MCF 10A (cell line): ENCODE measurements around the gene BMP10. TPM values are rescaled to one million over a fixed set of nuclear protein-coding genes. Genes with fewer than 3 reads are reported as not detected.

Experiments
- BruUV-seq: library from RNA; stranded (reverse); fragments of 400-500 nt; replicated peaks from 2 replicates; lab custom pipeline; 2021; lab: Mats Ljungman, UMichigan
- CTCF ChIA-PET: fragments of 300-600 bp; sonication (Branson Sonifier 250); formaldehyde crosslinking; extraction: SDS; loops from one replicate; lab custom pipeline; 2021; ENCODE audit warnings: antibody characterized with exemption, inconsistent platforms; lab: Yijun Ruan, JAX
- POLR2A ChIA-PET: fragments of 300-600, 350-650 bp; sonication (Branson Sonifier 250); formaldehyde crosslinking; extraction: SDS; loops from one replicate; lab custom pipeline; 2020; ENCODE audit warnings: antibody characterized with exemption, inconsistent platforms; lab: Yijun Ruan, JAX
- DNase-seq: peaks from one replicate; pipeline ENCODE4 v3.0.0-alpha.2; 2018; ENCODE audit not compliant: unreplicated experiment
- H3K27ac Mint-ChIP-seq: one replicate; pipeline ENCODE4 v1.8.0; 2022; ENCODE audit warnings: mild to moderate bottlenecking, low read depth, mixed read lengths; ENCODE audit not compliant: unreplicated experiment
- H3K27me3 Mint-ChIP-seq: one replicate; pipeline ENCODE4 v1.8.0; 2022; ENCODE audit warnings: mixed read lengths; ENCODE audit not compliant: insufficient read depth, unreplicated experiment
- H3K36me3 Mint-ChIP-seq: one replicate; pipeline ENCODE4 v1.8.0; 2022; ENCODE audit warnings: mild to moderate bottlenecking, moderate library complexity, mixed read lengths; ENCODE audit not compliant: insufficient read depth, unreplicated experiment
- H3K4me1 Mint-ChIP-seq: one replicate; pipeline ENCODE4 v1.8.0; 2022; ENCODE audit warnings: mixed read lengths; ENCODE audit not compliant: insufficient read depth, unreplicated experiment
- H3K4me3 Mint-ChIP-seq: one replicate; pipeline ENCODE4 v1.8.0; 2022; ENCODE audit warnings: mild to moderate bottlenecking, moderate library complexity, mixed read lengths; ENCODE audit not compliant: unreplicated experiment
- H3K9me3 Mint-ChIP-seq: one replicate; pipeline ENCODE4 v1.8.0; 2022; ENCODE audit warnings: mixed read lengths; ENCODE audit not compliant: unreplicated experiment
- intact Hi-C: fragments of 100-400 bp; cut with micrococcal nuclease; formaldehyde crosslinking; loops from 2 replicates; pipeline ENCODE4 v1.14.1; 2022
- total RNA-seq: library from RNA; stranded (reverse); gene quantifications from 2 replicates; pipeline ENCODE4 v1.2.3, GENCODE V29; 2022
- TF ChIP-seq, protein P1 (sequence below): fragments of 200-600 bp; IDR thresholded peaks from one replicate; pipeline ENCODE4 v1.8.0; 2022; ENCODE audit warnings: antibody characterized with exemption, mild to moderate bottlenecking; ENCODE audit not compliant: unreplicated experiment

BMP10 gene
- total RNA-seq, 1 experiment from 2014 or later: not detected

GRCh38 chr2:68853915-68854314 is 17.3 kb downstream of the BMP10 start:
- Mint-ChIP-seq H3K36me3 (no peaks in the 10 kb centered on the region), H3K27ac (no peak overlapping the region), H3K4me1 (no peaks in the 10 kb centered on the region), H3K27me3 (peaks cover 33% of the 10 kb centered on the region), H3K9me3 (no peaks in the 10 kb centered on the region), H3K4me3 (no peak overlapping the region)
- DNase-seq: no peak
- intact Hi-C loops: no loop called here
- no TSS peak for BruUV-seq
- ChIA-PET POLR2A (no interaction called here), CTCF (interaction anchor here (1.4 kb wide), 1 partner anchor 12 kb away, joined by 6 read pairs; no protein-coding TSS in a partner anchor)
- TF ChIP-seq, protein P1, sequence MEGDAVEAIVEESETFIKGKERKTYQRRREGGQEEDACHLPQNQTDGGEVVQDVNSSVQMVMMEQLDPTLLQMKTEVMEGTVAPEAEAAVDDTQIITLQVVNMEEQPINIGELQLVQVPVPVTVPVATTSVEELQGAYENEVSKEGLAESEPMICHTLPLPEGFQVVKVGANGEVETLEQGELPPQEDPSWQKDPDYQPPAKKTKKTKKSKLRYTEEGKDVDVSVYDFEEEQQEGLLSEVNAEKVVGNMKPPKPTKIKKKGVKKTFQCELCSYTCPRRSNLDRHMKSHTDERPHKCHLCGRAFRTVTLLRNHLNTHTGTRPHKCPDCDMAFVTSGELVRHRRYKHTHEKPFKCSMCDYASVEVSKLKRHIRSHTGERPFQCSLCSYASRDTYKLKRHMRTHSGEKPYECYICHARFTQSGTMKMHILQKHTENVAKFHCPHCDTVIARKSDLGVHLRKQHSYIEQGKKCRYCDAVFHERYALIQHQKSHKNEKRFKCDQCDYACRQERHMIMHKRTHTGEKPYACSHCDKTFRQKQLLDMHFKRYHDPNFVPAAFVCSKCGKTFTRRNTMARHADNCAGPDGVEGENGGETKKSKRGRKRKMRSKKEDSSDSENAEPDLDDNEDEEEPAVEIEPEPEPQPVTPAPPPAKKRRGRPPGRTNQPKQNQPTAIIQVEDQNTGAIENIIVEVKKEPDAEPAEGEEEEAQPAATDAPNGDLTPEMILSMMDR: no peak

DNA sequence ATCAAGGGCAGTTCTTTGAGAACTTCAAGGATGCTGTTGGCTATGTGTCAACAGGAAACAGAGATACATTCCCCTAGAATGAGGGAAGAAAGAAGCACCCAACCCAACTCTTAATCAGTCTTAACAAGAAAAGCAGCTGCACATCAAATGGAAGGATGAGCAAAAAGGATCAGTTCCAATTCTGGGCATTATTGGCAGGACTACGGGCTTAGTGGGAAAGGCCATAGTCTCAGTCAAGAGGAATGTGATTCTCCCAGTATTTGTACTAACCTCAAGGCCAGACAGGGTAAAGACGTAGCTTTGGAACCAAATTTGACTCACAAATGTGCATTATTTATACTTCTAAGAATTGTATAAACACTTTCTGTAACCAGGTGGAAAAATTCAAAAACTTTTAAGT is 18.2 kb downstream of the BMP10 start:
- ChIA-PET CTCF (interaction anchor here (0.8 to 1.4 kb wide), 2 partner anchors 12 to 101 kb away, joined by 3 to 6 read pairs; no protein-coding TSS in a partner anchor), POLR2A (no interaction called here)
- Mint-ChIP-seq H3K9me3 (no peaks in the 10 kb centered on the region), H3K4me1 (no peaks in the 10 kb centered on the region), H3K36me3 (no peaks in the 10 kb centered on the region), H3K4me3 (no peak overlapping the region), H3K27ac (no peak overlapping the region), H3K27me3 (peaks cover 32% of the 10 kb centered on the region)
- no TSS peak for BruUV-seq
- TF ChIP-seq, protein P1: no peak
- no peak for DNase-seq
- intact Hi-C loops: no loop called here

- intact Hi-C loops: no loop called here
Measured at GRCh38 chr2:68850524-68850923, 20.7 kb downstream of the BMP10 start.

GRCh38 chr2:68849579-68850030 is 21.6 kb downstream of the BMP10 start:
- no peaks in the 10 kb centered on the region for H3K4me1 Mint-ChIP-seq
- no peak overlapping the region for H3K27ac Mint-ChIP-seq
- no peaks in the 10 kb centered on the region for H3K9me3 Mint-ChIP-seq
- BruUV-seq: no TSS peak
- peaks cover 24% of the 10 kb centered on the region for H3K27me3 Mint-ChIP-seq
- intact Hi-C loops: no loop called here
- POLR2A ChIA-PET: interaction anchor here (0.7 to 2.3 kb wide), 2 partner anchors 9 to 18 kb away, joined by 3 to 7 read pairs; no protein-coding TSS in a partner anchor
- TF ChIP-seq, protein P1: no peak
- H3K36me3 Mint-ChIP-seq: no peaks in the 10 kb centered on the region
- no peak for DNase-seq
- H3K4me3 Mint-ChIP-seq: no peak overlapping the region
- CTCF ChIA-PET: interaction anchor here (0.5 to 2.1 kb wide), 5 partner anchors 11 to 120 kb away, joined by 3 to 12 read pairs (median 3); no protein-coding TSS in a partner anchor

More at GRCh38 chr2:68850524-68850923, 20.7 kb downstream of the BMP10 start:
- Mint-ChIP-seq H3K27me3 (peaks cover 24% of the 10 kb centered on the region), H3K4me3 (no peak overlapping the region), H3K4me1 (no peaks in the 10 kb centered on the region), H3K27ac (no peak overlapping the region), H3K9me3 (no peaks in the 10 kb centered on the region), H3K36me3 (no peaks in the 10 kb centered on the region)
- TF ChIP-seq, protein P1: no peak
- no peak for DNase-seq
- CTCF ChIA-PET: interaction anchor here (0.6 to 0.9 kb wide), 2 partner anchors 9 to 99 kb away, joined by 3 read pairs; no protein-coding TSS in a partner anchor
- BruUV-seq: no TSS peak
- POLR2A ChIA-PET: no interaction called here
